Measurements from ENCODE around the gene PLA2G6.

DNA sequence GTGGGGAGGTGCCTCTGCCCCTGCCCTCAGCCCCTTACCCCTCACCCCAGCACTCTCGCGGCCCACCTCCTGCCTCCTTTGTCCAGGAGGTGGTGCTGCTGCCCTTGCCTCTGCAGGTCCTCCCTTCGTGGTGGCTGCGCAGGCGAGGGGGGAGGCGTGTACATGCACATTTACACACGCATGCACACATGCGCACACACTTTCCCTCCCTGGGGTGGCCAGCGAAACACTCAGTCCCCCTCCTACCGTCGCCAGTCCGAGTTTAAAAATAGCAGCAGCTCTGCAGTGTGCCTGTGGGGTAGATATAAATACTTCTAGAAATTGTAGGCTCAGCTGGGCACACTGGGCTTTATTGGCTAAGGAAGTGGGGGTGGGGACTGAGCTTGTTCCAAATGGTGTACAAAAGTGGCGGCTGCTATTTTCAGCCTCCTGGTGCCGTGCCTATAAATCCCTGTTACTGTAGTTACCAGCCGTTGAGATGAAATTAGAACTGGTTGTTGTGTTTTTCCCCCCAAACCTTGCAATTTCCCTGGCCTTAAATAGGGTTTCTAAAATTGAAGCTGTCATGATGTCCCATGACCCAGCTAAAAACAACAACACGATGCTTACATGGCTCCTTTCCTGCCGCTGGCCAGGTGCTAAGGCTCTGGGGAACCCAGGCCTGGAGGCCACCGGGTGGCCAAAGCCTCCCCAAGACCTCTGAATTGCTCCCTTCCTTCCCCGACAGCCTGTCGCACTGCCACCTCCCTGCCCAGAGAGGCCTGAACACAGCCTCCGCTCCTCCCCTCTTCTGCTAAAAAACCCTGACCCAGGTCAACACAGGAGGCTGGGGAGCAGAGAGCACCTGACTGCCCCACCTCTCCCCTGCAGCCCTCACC is 112.0 kb downstream of the PLA2G6 start:
- TF ChIP-seq EZH2phosphoT487 (IDR thresholded peaks at IDR 0.05; ENCODE audit: insufficient read depth, low read depth) (no peak), EZH2 (IDR thresholded peaks at IDR 0.05; ENCODE audit: insufficient read depth, poor library complexity, severe bottlenecking) (no peak)

Data from GM23248 (cell line).